GM21529 (cell line): ENCODE measurements around the gene CEP164.

Source experiments
- ATAC-seq: cut with Tn5 transposase; IDR thresholded peaks from one replicate; pipeline ENCODE4 v1.9.1; 2021; ENCODE audit not compliant: unreplicated experiment

The CEP164 gene

GRCh38 chr11:117327567-117328374, at the start of gene CEP164:
Gene CEP164, plus strand, starts transcription at chr11:117327854. Its CDS starts 10,733 bp downstream, at chr11:117338587.
- ATAC-seq, result peak; percentile 96

- no peak for ATAC-seq
Measured at GRCh38 chr11:117278347-117278746, 49.3 kb upstream of the CEP164 start.

- ATAC-seq, result no peak
Measured at GRCh38 chr11:117279711-117280376, 47.8 kb upstream of the CEP164 start.

- ATAC-seq, result no peak
Measured at GRCh38 chr11:117281159-117281558, 46.5 kb upstream of the CEP164 start.

- ATAC-seq, result no peak
Measured at GRCh38 chr11:117281869-117282268, 45.8 kb upstream of the CEP164 start.

- ATAC-seq, result no peak
Measured at GRCh38 chr11:117282956-117283355, 44.7 kb upstream of the CEP164 start.

- no peak for ATAC-seq
Measured at GRCh38 chr11:117284053-117284452, 43.6 kb upstream of the CEP164 start.

- ATAC-seq, result no peak
Measured at GRCh38 chr11:117286588-117286987, 41.1 kb upstream of the CEP164 start.

- ATAC-seq, result no peak
Measured at GRCh38 chr11:117287668-117288067, 40.0 kb upstream of the CEP164 start.

GRCh38 chr11:117289795-117290194, 37.9 kb upstream of the CEP164 start:
- no peak for ATAC-seq

- no peak for ATAC-seq
Measured at GRCh38 chr11:117290809-117291396, 36.8 kb upstream of the CEP164 start, which contains the start of gene BACE1-AS. Gene BACE1-AS, plus strand, starts transcription at chr11:117291346.

- no peak for ATAC-seq
Measured at GRCh38 chr11:117292616-117293015, 35.0 kb upstream of the CEP164 start.

- ATAC-seq, result no peak
Measured at GRCh38 chr11:117295438-117296137, 32.1 kb upstream of the CEP164 start.

GRCh38 chr11:117296881-117297280, 30.8 kb upstream of the CEP164 start:
- no peak for ATAC-seq

- no peak for ATAC-seq
Measured at GRCh38 chr11:117298195-117298594, 29.5 kb upstream of the CEP164 start.

GRCh38 chr11:117299351-117300282, 28.0 kb upstream of the CEP164 start:
- ATAC-seq, result no peak

GRCh38 chr11:117300283-117300663, 27.4 kb upstream of the CEP164 start:
- peak; percentile 43 for ATAC-seq

- no peak for ATAC-seq
Measured at GRCh38 chr11:117300773-117301172, 26.9 kb upstream of the CEP164 start.

- no peak for ATAC-seq
Measured at GRCh38 chr11:117302228-117302627, 25.4 kb upstream of the CEP164 start.

- no peak for ATAC-seq
Measured at GRCh38 chr11:117303101-117303500, 24.6 kb upstream of the CEP164 start.
